Ovary (tissue), 3 donors: ENCODE results near the gene LAX1.

Source experiments
- POLR2A ChIP-seq: fragments of 450-650 bp; IDR thresholded peaks from one replicate; pipeline ENCODE4 v1.6.1; 2017; ENCODE audit warnings: antibody characterized with exemption, mild to moderate bottlenecking, moderate library complexity
- TF ChIP-seq, protein P1 (sequence below), 3 donors: fragments of 450-650 bp in 2 of 3; fragments of 200-600 bp in 1 of 3; IDR thresholded peaks; one replicate each; pipeline versions ENCODE4 v1.5.1 to v1.8.0; 2016 to 2022; ENCODE audit warnings: antibody characterized with exemption in 3 of 3, mild to moderate bottlenecking in 1 of 3
- donor health status: DM: no; HTN: no; CAD: no.

DNA sequence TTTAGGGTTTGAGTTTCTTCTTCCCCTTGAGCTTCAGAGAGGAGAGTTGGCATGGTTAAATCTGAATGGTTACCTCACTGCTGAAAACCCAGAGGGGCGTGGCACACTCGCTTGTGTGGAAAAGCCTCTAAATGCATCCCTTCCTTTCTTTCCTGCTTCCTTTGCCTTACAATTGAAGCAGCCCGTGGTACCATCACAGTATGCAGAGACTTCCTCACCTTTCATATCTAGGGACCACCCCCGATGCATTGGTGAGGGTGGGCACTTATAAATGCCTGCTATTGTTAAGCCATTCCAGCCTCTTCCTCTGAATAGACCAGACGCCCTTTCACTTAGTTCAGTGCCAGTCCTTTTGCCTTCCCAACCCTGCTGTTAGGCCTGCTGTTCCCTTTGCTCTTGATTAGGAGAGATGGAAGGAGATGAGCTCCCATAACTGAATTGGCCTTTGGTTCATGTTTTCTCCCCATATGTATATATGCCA lies 21.9 kb upstream of the LAX1 start:
- TF ChIP-seq POLR2A = no peak
- TF ChIP-seq, protein P1, sequence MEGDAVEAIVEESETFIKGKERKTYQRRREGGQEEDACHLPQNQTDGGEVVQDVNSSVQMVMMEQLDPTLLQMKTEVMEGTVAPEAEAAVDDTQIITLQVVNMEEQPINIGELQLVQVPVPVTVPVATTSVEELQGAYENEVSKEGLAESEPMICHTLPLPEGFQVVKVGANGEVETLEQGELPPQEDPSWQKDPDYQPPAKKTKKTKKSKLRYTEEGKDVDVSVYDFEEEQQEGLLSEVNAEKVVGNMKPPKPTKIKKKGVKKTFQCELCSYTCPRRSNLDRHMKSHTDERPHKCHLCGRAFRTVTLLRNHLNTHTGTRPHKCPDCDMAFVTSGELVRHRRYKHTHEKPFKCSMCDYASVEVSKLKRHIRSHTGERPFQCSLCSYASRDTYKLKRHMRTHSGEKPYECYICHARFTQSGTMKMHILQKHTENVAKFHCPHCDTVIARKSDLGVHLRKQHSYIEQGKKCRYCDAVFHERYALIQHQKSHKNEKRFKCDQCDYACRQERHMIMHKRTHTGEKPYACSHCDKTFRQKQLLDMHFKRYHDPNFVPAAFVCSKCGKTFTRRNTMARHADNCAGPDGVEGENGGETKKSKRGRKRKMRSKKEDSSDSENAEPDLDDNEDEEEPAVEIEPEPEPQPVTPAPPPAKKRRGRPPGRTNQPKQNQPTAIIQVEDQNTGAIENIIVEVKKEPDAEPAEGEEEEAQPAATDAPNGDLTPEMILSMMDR (IDR thresholded peaks at IDR 0.05) = no peak
